DOHH2 (cell line): ENCODE data around the gene CLMN.

Source experiments
- H3F3A ChIP-seq: fragments of 200-600 bp; sonication (generic), shearing (Covaris generic); 2 replicates; pipeline ENCODE4 v1.6.0; 2016; ENCODE audit warnings: antibody characterized with exemption, mild to moderate bottlenecking; ENCODE audit not compliant: control insufficient read depth, insufficient read depth
- H3K27ac ChIP-seq: fragments of 200-600 bp; sonication (generic); 2 replicates; pipeline ENCODE4 v1.5.1; 2014; ENCODE audit warnings: low read depth, mild to moderate bottlenecking, low read length, moderate library complexity
- H3K27me3 ChIP-seq: fragments of 200-600 bp; sonication (generic); 2 replicates; pipeline ENCODE4 v1.6.1; 2014; ENCODE audit warnings: mild to moderate bottlenecking, low read length, mixed read lengths; ENCODE audit not compliant: control insufficient read depth
- H3K36me3 ChIP-seq: fragments of 200-600 bp; sonication (generic); 2 replicates; pipeline ENCODE4 v1.6.1; 2014; ENCODE audit warnings: mild to moderate bottlenecking, low read length, moderate library complexity, mixed read lengths; ENCODE audit not compliant: control insufficient read depth
- H3K4me1 ChIP-seq: fragments of 200-600 bp; sonication (generic); 2 replicates; pipeline ENCODE4 v1.6.1; 2014; ENCODE audit warnings: mild to moderate bottlenecking, low read length, mixed read lengths; ENCODE audit not compliant: control insufficient read depth
- H3K4me2 ChIP-seq: fragments of 200-600 bp; sonication (generic); 2 replicates; pipeline ENCODE4 v1.6.0; 2014; ENCODE audit warnings: mild to moderate bottlenecking, low read length, moderate library complexity
- H3K4me3 ChIP-seq: fragments of 200-600 bp; sonication (generic); 2 replicates; pipeline ENCODE4 v1.5.1; 2014; ENCODE audit warnings: mild to moderate bottlenecking, low read length, mixed read lengths
- H3K79me2 ChIP-seq: fragments of 200-600 bp; sonication (generic); 2 replicates; pipeline ENCODE4 v1.6.1; 2014; ENCODE audit warnings: mild to moderate bottlenecking, low read length, mixed read lengths; ENCODE audit not compliant: control insufficient read depth
- H3K9me2 ChIP-seq: fragments of 200-600 bp; sonication (generic); replicated peaks from 2 replicates; pipeline ENCODE4 v1.6.1; 2014; ENCODE audit warnings: mild to moderate bottlenecking, low read length, mixed read lengths; ENCODE audit not compliant: control insufficient read depth
- H3K9me3 ChIP-seq: fragments of 200-600 bp; sonication (generic); 2 replicates; pipeline ENCODE4 v1.6.1; 2014; ENCODE audit warnings: antibody characterized with exemption, low read length, mixed read lengths; ENCODE audit not compliant: control insufficient read depth, insufficient read depth
- H4K20me1 ChIP-seq: fragments of 200-600 bp; sonication (generic); 2 replicates; pipeline ENCODE4 v1.6.0; 2014; ENCODE audit warnings: low read depth, mild to moderate bottlenecking, antibody characterized with exemption, low read length, moderate library complexity; ENCODE audit not compliant: control insufficient read depth, insufficient read depth
- CTCF ChIP-seq: fragments of 200-600 bp; sonication (generic); IDR thresholded peaks from one replicate; pipeline ENCODE4 v1.5.1; 2014; ENCODE audit warnings: antibody characterized with exemption, mild to moderate bottlenecking, low read depth, low read length; ENCODE audit not compliant: poor library complexity, severe bottlenecking
- EZH2phosphoT487 ChIP-seq: fragments of 200-600 bp; sonication (generic); IDR thresholded peaks from 2 replicates; pipeline ENCODE4 v1.6.1; 2017; ENCODE audit warnings: borderline replicate concordance, mild to moderate bottlenecking, antibody characterized with exemption, low read length, moderate library complexity, mixed read lengths

Gene CLMN

GRCh38 chr14:95363468-95363954, 43.8 kb upstream of the CLMN start:
- no peak overlapping the region for H3K27ac ChIP-seq
- no peaks in the 10 kb centered on the region for H3K4me1 ChIP-seq

GRCh38 chr14:95362138-95362494, 42.4 kb upstream of the CLMN start:
- Histone ChIP-seq H3K9me3 (no peaks in the 10 kb centered on the region), H3K4me2 (no peak overlapping the region), H4K20me1 (no peaks in the 10 kb centered on the region), H3K36me3 (no peaks in the 10 kb centered on the region), H3F3A (no peaks in the 10 kb centered on the region), H3K9me2 (no peaks in the 10 kb centered on the region), H3K27ac (no peak overlapping the region), H3K4me1 (no peaks in the 10 kb centered on the region), H3K79me2 (no peaks in the 10 kb centered on the region), H3K27me3 (peaks cover 40% of the 10 kb centered on the region), H3K4me3 (no peak overlapping the region)
- TF ChIP-seq EZH2phosphoT487 (no peak), CTCF (no peak)

More at GRCh38 chr14:95363468-95363954, 43.8 kb upstream of the CLMN start:
- Histone ChIP-seq H4K20me1 (no peaks in the 10 kb centered on the region), H3K36me3 (no peaks in the 10 kb centered on the region), H3K4me2 (no peak overlapping the region), H3K9me3 (no peaks in the 10 kb centered on the region), H3K9me2 (no peaks in the 10 kb centered on the region), H3K79me2 (no peaks in the 10 kb centered on the region), H3F3A (no peaks in the 10 kb centered on the region), H3K27me3 (peaks cover 36% of the 10 kb centered on the region), H3K4me3 (no peak overlapping the region)
- no peak for TF ChIP-seq EZH2phosphoT487
- TF ChIP-seq CTCF = no peak

GRCh38 chr14:95361373-95362137, 41.8 kb upstream of the CLMN start:
- Histone ChIP-seq H4K20me1 (no peaks in the 10 kb centered on the region), H3K27me3 (peaks cover 40% of the 10 kb centered on the region), H3F3A (no peaks in the 10 kb centered on the region), H3K9me3 (no peaks in the 10 kb centered on the region), H3K9me2 (no peaks in the 10 kb centered on the region), H3K4me1 (no peaks in the 10 kb centered on the region), H3K36me3 (no peaks in the 10 kb centered on the region), H3K27ac (no peak overlapping the region), H3K4me3 (no peak overlapping the region), H3K79me2 (no peaks in the 10 kb centered on the region), H3K4me2 (no peak overlapping the region)
- peak; percentile 94 for TF ChIP-seq CTCF
- TF ChIP-seq EZH2phosphoT487 = no peak
